OCI-LY1 (cell line): ENCODE measurements around the gene ELL2.

Experiments
- H2AFZ ChIP-seq: fragments of 200-600 bp; sonication (generic), shearing (Covaris generic); 2 replicates; pipeline ENCODE4 v1.6.0; 2014; ENCODE audit warnings: antibody characterized with exemption, mild to moderate bottlenecking, low read length
- H3F3A ChIP-seq: fragments of 200-600 bp; sonication (generic), shearing (Covaris generic); 2 replicates; pipeline ENCODE4 v1.6.0; 2014; ENCODE audit warnings: mild to moderate bottlenecking, antibody characterized with exemption, low read length, moderate library complexity; ENCODE audit not compliant: insufficient read depth
- H3K27ac ChIP-seq: fragments of 200-600 bp; sonication (generic); 2 replicates; pipeline ENCODE4 v1.5.1; 2014; ENCODE audit warnings: low read length, mixed run types, mild to moderate bottlenecking, low read depth; ENCODE audit not compliant: poor library complexity, severe bottlenecking
- H3K27me3 ChIP-seq: fragments of 200-600 bp; sonication (generic); 2 replicates; pipeline ENCODE4 v1.6.0; 2014; ENCODE audit warnings: antibody characterized with exemption, mild to moderate bottlenecking, low read length, moderate library complexity; ENCODE audit not compliant: insufficient read depth
- H3K36me3 ChIP-seq: fragments of 200-600 bp; sonication (generic); 2 replicates; pipeline ENCODE4 v1.6.1; 2014; ENCODE audit warnings: mild to moderate bottlenecking, antibody characterized with exemption, low read length, moderate library complexity, mixed read lengths; ENCODE audit not compliant: insufficient read depth
- H3K4me1 ChIP-seq: fragments of 200-600 bp; sonication (generic); 2 replicates; pipeline ENCODE4 v1.5.1; 2014; ENCODE audit warnings: mild to moderate bottlenecking, low read length, moderate library complexity; ENCODE audit not compliant: insufficient read depth, severe bottlenecking
- H3K4me2 ChIP-seq: fragments of 200-600 bp; sonication (generic), shearing (Covaris generic); 2 replicates; pipeline ENCODE4 v1.6.1; 2014; ENCODE audit warnings: low read length
- H3K4me3 ChIP-seq: fragments of 200-600 bp; sonication (generic); 2 replicates; pipeline ENCODE4 v1.5.1; 2014; ENCODE audit warnings: low read length, low read depth, mild to moderate bottlenecking, mixed read lengths; ENCODE audit not compliant: poor library complexity, severe bottlenecking
- H3K79me2 ChIP-seq: fragments of 200-600 bp; shearing (Covaris generic); 2 replicates; pipeline ENCODE4 v1.6.1; 2016; ENCODE audit warnings: mixed run types, low read length, mixed read lengths; ENCODE audit not compliant: insufficient read depth
- H3K9ac ChIP-seq: fragments of 200-600 bp; sonication (generic), shearing (Covaris generic); 2 replicates; pipeline ENCODE4 v1.6.1; 2014; ENCODE audit warnings: mild to moderate bottlenecking, low read length, mixed read lengths
- H3K9me2 ChIP-seq: fragments of 200-600 bp; sonication (generic), shearing (Covaris generic); 2 replicates; pipeline ENCODE4 v1.6.1; 2014; ENCODE audit warnings: low read depth, mild to moderate bottlenecking, low read length, mixed read lengths
- H3K9me3 ChIP-seq: fragments of 200-600 bp; shearing (Covaris generic); 2 replicates; pipeline ENCODE4 v1.6.1; 2014; ENCODE audit warnings: low read length, mixed read lengths
- H4K20me1 ChIP-seq: fragments of 200-600 bp; sonication (generic), shearing (Covaris generic); 2 replicates; pipeline ENCODE4 v1.6.0; 2016; ENCODE audit warnings: mild to moderate bottlenecking, low read length; ENCODE audit not compliant: insufficient read depth
- EZH2 ChIP-seq: fragments of 200-600 bp; sonication (generic), shearing (Covaris generic); IDR thresholded peaks from 2 replicates; pipeline ENCODE4 v1.8.0; 2017; ENCODE audit warnings: borderline replicate concordance, mixed run types, mild to moderate bottlenecking, antibody characterized with exemption, low read length, moderate library complexity, mixed read lengths
- TF ChIP-seq, protein P1 (sequence below): fragments of 200-600 bp; sonication (generic), shearing (Covaris generic); IDR thresholded peaks from 2 replicates; pipeline ENCODE4 v1.5.1; 2017; ENCODE audit warnings: mild to moderate bottlenecking, antibody characterized with exemption, low read length, moderate library complexity, mixed read lengths

Gene ELL2

GRCh38 chr5:95969651-95970358 lies 8.2 kb upstream of the ELL2 start:
- Histone ChIP-seq H3K79me2 (no peaks in the 10 kb centered on the region), H4K20me1 (no peaks in the 10 kb centered on the region), H3K9me3 (no peaks in the 10 kb centered on the region), H3K27me3 (no peaks in the 10 kb centered on the region), H3F3A (no peaks in the 10 kb centered on the region), H3K4me2 (no peak overlapping the region), H3K36me3 (no peaks in the 10 kb centered on the region), H3K4me1 (no peaks in the 10 kb centered on the region), H3K9me2 (no peaks in the 10 kb centered on the region), H3K4me3 (no peak overlapping the region), H2AFZ (no peak overlapping the region), H3K27ac (no peak overlapping the region), H3K9ac (no peak overlapping the region)
- TF ChIP-seq, protein P1, sequence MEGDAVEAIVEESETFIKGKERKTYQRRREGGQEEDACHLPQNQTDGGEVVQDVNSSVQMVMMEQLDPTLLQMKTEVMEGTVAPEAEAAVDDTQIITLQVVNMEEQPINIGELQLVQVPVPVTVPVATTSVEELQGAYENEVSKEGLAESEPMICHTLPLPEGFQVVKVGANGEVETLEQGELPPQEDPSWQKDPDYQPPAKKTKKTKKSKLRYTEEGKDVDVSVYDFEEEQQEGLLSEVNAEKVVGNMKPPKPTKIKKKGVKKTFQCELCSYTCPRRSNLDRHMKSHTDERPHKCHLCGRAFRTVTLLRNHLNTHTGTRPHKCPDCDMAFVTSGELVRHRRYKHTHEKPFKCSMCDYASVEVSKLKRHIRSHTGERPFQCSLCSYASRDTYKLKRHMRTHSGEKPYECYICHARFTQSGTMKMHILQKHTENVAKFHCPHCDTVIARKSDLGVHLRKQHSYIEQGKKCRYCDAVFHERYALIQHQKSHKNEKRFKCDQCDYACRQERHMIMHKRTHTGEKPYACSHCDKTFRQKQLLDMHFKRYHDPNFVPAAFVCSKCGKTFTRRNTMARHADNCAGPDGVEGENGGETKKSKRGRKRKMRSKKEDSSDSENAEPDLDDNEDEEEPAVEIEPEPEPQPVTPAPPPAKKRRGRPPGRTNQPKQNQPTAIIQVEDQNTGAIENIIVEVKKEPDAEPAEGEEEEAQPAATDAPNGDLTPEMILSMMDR = no peak
- no peak for TF ChIP-seq EZH2

DNA sequence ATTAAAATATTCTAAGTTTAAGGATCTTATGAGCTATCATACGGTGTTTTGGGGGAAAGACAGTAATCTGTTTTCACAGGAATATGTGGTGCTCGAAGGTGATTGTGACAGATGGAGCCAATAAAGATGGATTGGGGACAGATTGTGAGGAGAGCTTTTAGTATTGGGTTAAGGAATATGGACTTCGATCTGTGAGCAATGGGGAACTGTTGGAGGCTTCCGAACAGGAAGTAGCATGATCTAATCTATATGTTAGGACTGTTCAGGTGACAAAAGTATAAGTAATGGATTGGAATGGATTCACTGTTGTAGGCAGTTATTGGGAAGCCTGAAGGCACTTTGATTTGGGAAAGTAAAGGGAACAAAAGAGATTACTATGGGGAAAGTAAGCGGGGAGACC lies 7.4 kb upstream of the ELL2 start:
- TF ChIP-seq EZH2 = no peak
- TF ChIP-seq, protein P1 = no peak
- Histone ChIP-seq H3K27me3 (no peaks in the 10 kb centered on the region), H4K20me1 (no peaks in the 10 kb centered on the region), H3K27ac (no peak overlapping the region), H3K4me3 (no peak overlapping the region), H3K36me3 (no peaks in the 10 kb centered on the region), H3K4me1 (no peaks in the 10 kb centered on the region), H3F3A (no peaks in the 10 kb centered on the region), H3K9ac (no peak overlapping the region), H3K4me2 (no peak overlapping the region), H3K79me2 (no peaks in the 10 kb centered on the region), H2AFZ (no peak overlapping the region), H3K9me2 (no peaks in the 10 kb centered on the region), H3K9me3 (no peaks in the 10 kb centered on the region)

DNA sequence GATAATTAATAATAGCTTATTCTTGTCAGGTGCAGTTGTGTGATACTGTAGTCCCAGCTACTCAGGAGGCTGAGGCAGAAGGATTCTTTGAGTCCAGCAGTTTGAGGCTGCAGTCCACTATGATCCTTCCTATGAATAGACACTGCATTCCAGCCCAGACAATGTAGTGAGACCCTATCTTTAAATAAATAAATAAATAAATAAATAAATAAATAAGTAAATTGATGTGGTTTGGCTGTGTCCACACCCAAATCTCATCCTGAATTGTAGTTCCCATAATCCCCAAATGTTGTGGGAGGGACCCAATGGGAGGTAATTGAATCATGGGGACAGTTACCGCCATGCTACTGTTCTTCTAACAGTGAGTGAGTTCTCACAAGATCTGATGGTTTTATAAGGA lies 5.6 kb upstream of the ELL2 start:
- no peak overlapping the region for H3K27ac ChIP-seq

More for the DNA sequence above, 5.6 kb upstream of the ELL2 start:
- no peaks in the 10 kb centered on the region for H4K20me1 ChIP-seq
- TF ChIP-seq, protein P1 = no peak
- TF ChIP-seq EZH2 = no peak
- H3K27me3 ChIP-seq = no peaks in the 10 kb centered on the region
- no peaks in the 10 kb centered on the region for H3F3A ChIP-seq
- no peak overlapping the region for H3K4me3 ChIP-seq
- no peaks in the 10 kb centered on the region for H3K9me3 ChIP-seq
- H2AFZ ChIP-seq = no peak overlapping the region
- H3K9ac ChIP-seq = no peak overlapping the region
- H3K4me1 ChIP-seq = peaks cover 3% of the 10 kb centered on the region
- no peaks in the 10 kb centered on the region for H3K9me2 ChIP-seq
- H3K36me3 ChIP-seq = no peaks in the 10 kb centered on the region
- no peaks in the 10 kb centered on the region for H3K79me2 ChIP-seq
- no peak overlapping the region for H3K4me2 ChIP-seq
